GM12878 (cell line): ENCODE data around the gene UVRAG. TPM values are rescaled to one million over a fixed set of nuclear protein-coding genes. Genes with fewer than 3 reads are reported as not detected.

ENCODE experiments used
- ATAC-seq: fragments of 200-7000 bp; cut with Tn5 transposase; 3 replicates; pipeline ENCODE4 v1.9.1; 2020; ENCODE audit warnings: mild to moderate bottlenecking, moderate library complexity
- BruUV-seq: library from RNA; stranded (reverse); fragments of 400-500 nt; replicated peaks from 2 replicates; lab custom pipeline; 2021; lab: Mats Ljungman, UMichigan
- CTCF ChIA-PET: fragments of 300-600 bp; sonication (Branson Sonifier 250); formaldehyde crosslinking; extraction: SDS; loops from one replicate; lab custom pipeline; 2021; ENCODE audit warnings: inconsistent platforms; lab: Yijun Ruan, JAX
- POLR2A ChIA-PET: fragments of 350-600 bp; formaldehyde crosslinking; extraction: SDS; loops from one replicate; lab custom pipeline; 2021; ENCODE audit warnings: inconsistent platforms; lab: Charles Lee
- RAD21 ChIA-PET: fragments of 300-600 bp; sonication (Branson Sonifier 250); formaldehyde crosslinking; loops from one replicate; lab custom pipeline; 2023; ENCODE audit warnings: antibody characterized with exemption; ENCODE audit not compliant: unreplicated experiment; lab: Charles Lee
- SMC1A ChIA-PET: fragments of 300-600 bp; sonication (Branson Sonifier 250); formaldehyde crosslinking; loops from one replicate; lab custom pipeline; 2023; ENCODE audit not compliant: unreplicated experiment, uncharacterized antibody; lab: Charles Lee
- DNase-seq: peaks from one replicate; pipeline ENCODE4 v3.0.0-alpha.2; 2011; ENCODE audit warnings: low read depth, low spot score
- FAIRE-seq: peaks from 3 replicates; lab custom pipeline; 2011; peaks lifted over from hg19 to GRCh38; lab: Jason Lieb, UNC
- H2AFZ ChIP-seq: 2 replicates; pipeline ENCODE4 v1.6.0; 2011; ENCODE audit warnings: low read depth, low read length, control low read depth; ENCODE audit not compliant: control insufficient read depth
- H3K27ac ChIP-seq: 2 replicates; pipeline ENCODE4 v1.5.1; 2011; ENCODE audit warnings: control low read depth; ENCODE audit not compliant: control insufficient read depth, insufficient read depth
- H3K27me3 ChIP-seq, 2 experiments: replicated peaks in 1 of 2; 2 replicates each; pipeline versions ENCODE4 v1.6.0 to v1.6.1; 2011; ENCODE audit warnings: low read length in 1 of 2; ENCODE audit not compliant: control insufficient read depth in 2 of 2, insufficient read depth in 2 of 2
- H3K36me3 ChIP-seq, 2 experiments: 2 replicates each; pipeline ENCODE4 v1.5.1; 2011; ENCODE audit warnings: low read length in 1 of 2; ENCODE audit not compliant: control insufficient read depth in 2 of 2, insufficient read depth in 2 of 2
- H3K4me1 ChIP-seq: 2 replicates; pipeline ENCODE4 v1.6.1; 2011; ENCODE audit warnings: mild to moderate bottlenecking, low read length, moderate library complexity, mixed read lengths; ENCODE audit not compliant: control insufficient read depth, insufficient read depth
- H3K4me2 ChIP-seq: 2 replicates; pipeline ENCODE4 v1.6.0; 2011; ENCODE audit warnings: control low read depth; ENCODE audit not compliant: control insufficient read depth, insufficient read depth
- H3K4me3 ChIP-seq: fragments of 200-600 bp; sonication (generic); 2 replicates; pipeline ENCODE4 v1.5.1; 2016
- H3K79me2 ChIP-seq: 2 replicates; pipeline ENCODE4 v1.6.0; 2011; ENCODE audit warnings: low read length; ENCODE audit not compliant: control insufficient read depth, insufficient read depth
- H3K9ac ChIP-seq: 2 replicates; pipeline ENCODE4 v1.8.0; 2011; ENCODE audit warnings: low read length, control low read depth, mixed read lengths; ENCODE audit not compliant: control insufficient read depth, insufficient read depth
- H3K9me3 ChIP-seq: replicated peaks from 3 replicates; pipeline ENCODE4 v1.5.1; 2011; ENCODE audit warnings: mild to moderate bottlenecking, low read length; ENCODE audit not compliant: control insufficient read depth, insufficient read depth
- H4K20me1 ChIP-seq: 2 replicates; pipeline ENCODE4 v1.6.0; 2011; ENCODE audit not compliant: control insufficient read depth, insufficient read depth
- BCL11A ChIP-seq: IDR thresholded peaks from 2 replicates; pipeline ENCODE4 v1.6.1; 2011; ENCODE audit warnings: low read depth, low read length
- CUX1 ChIP-seq: IDR thresholded peaks from 2 replicates; pipeline ENCODE4 v1.6.1; 2012; ENCODE audit warnings: improper control_type of control experiment, low read depth, low read length; ENCODE audit not compliant: insufficient replicate concordance
- FOS ChIP-seq: IDR thresholded peaks from 3 replicates; pipeline ENCODE4 v1.6.1; 2011; ENCODE audit warnings: borderline replicate concordance; ENCODE audit not compliant: insufficient read length; ENCODE audit errors: extremely low read depth
- FOXK2 ChIP-seq: fragments of 450-650 bp; IDR thresholded peaks from 2 replicates; pipeline ENCODE4 v1.6.1; 2017; ENCODE audit warnings: mild to moderate bottlenecking, moderate library complexity
- GABPA ChIP-seq: IDR thresholded peaks from 2 replicates; pipeline ENCODE4 v1.6.1; 2014; ENCODE audit warnings: antibody characterized with exemption, low read depth, mild to moderate bottlenecking, inconsistent platforms
- HDAC2 ChIP-seq: fragments of 200-600 bp; sonication (generic); IDR thresholded peaks from 2 replicates; pipeline ENCODE4 v1.6.1; 2017
- HDAC6 ChIP-seq: fragments of 200-600 bp; sonication (generic); IDR thresholded peaks from one replicate; pipeline ENCODE4 v1.8.0; 2017; ENCODE audit warnings: antibody characterized with exemption; ENCODE audit not compliant: unreplicated experiment
- MTA3 ChIP-seq: IDR thresholded peaks from 2 replicates; pipeline ENCODE4 v1.6.1; 2012; ENCODE audit warnings: low read length, inconsistent platforms, borderline replicate concordance
- NKRF ChIP-seq: fragments of 450-650 bp; conservative IDR thresholded peaks from 2 replicates; pipeline ENCODE4 v1.6.1; 2017; ENCODE audit warnings: mild to moderate bottlenecking, moderate library complexity
- PAX8 ChIP-seq: fragments of 450-650 bp; IDR thresholded peaks from 2 replicates; pipeline ENCODE4 v1.6.1; 2017; ENCODE audit warnings: mild to moderate bottlenecking, moderate library complexity
- POLR2A ChIP-seq: IDR thresholded peaks from 2 replicates; pipeline ENCODE4 v1.6.1; 2011; ENCODE audit warnings: low read depth, mild to moderate bottlenecking, low read length
- POLR2AphosphoS5 ChIP-seq: IDR thresholded peaks from 2 replicates; pipeline ENCODE4 v1.6.1; 2011; ENCODE audit warnings: mild to moderate bottlenecking, low read length, inconsistent platforms
- RAD21 ChIP-seq: IDR thresholded peaks from 2 replicates; pipeline ENCODE4 v1.6.1; 2011; ENCODE audit warnings: mild to moderate bottlenecking, low read depth, low read length, moderate library complexity; ENCODE audit not compliant: insufficient read depth
- RFX5 ChIP-seq: IDR thresholded peaks from 2 replicates; pipeline ENCODE4 v1.6.1; 2011; ENCODE audit warnings: low read depth, low read length, improper control_type of control experiment
- STAT1 ChIP-seq: fragments of 450-650 bp; conservative IDR thresholded peaks from 2 replicates; pipeline ENCODE4 v1.6.1; 2014; ENCODE audit warnings: antibody characterized with exemption, mild to moderate bottlenecking
- SUZ12 ChIP-seq: fragments of 200-600 bp; sonication (generic); IDR thresholded peaks from one replicate; pipeline ENCODE4 v1.6.1; 2018; ENCODE audit warnings: antibody characterized with exemption, mild to moderate bottlenecking; ENCODE audit not compliant: unreplicated experiment
- WGBS: methylation state at CpG from one replicate; pipeline ENCODE4 v1.1.6; 2016; ENCODE audit warnings: low lambda C conversion rate; ENCODE audit not compliant: insufficient replicate concordance, insufficient coverage; ENCODE audit errors: missing lambda C conversion rate; 5-methylcytosine and 5-hydroxymethylcytosine counted together
- in situ Hi-C: fragments of 300-500 bp; cut with MboI; formaldehyde crosslinking; loops from 9 replicates; pipeline ENCODE4 v1.14.3; 2018; ENCODE audit warnings: mixed read lengths
- intact Hi-C: fragments of 100-400 bp; cut with micrococcal nuclease; formaldehyde crosslinking; loops from one replicate; pipeline ENCODE4 v1.14.2; 2022; ENCODE audit not compliant: unreplicated experiment
- polyA plus RNA-seq, 11 experiments: library from polyadenylated mRNA; depleted of rRNA in 4 of 11; unstranded in 6 of 11; stranded (reverse) in 5 of 11; fragments of >200 nt; fragmentation: Nextera tagmentation in 4 of 11; fragmentation: Illumina TruSeq in 1 of 11; extraction: Ambion mirVana in 4 of 11; extraction: Trizol in 1 of 11; gene quantifications; 1 replicate in 1 of 11; 2 replicates in 10 of 11; pipeline versions ENCODE4 v1.2.1 to v1.2.3, GENCODE V29; 2011 to 2016; ENCODE audit warnings: inconsistent platforms in 2 of 11, missing spikeins in 2 of 11, low read depth in 1 of 11
- total RNA-seq, 4 experiments: library from RNA; depleted of rRNA in 3 of 4; stranded (reverse); fragments of >200 nt in 3 of 4; fragmentation: Illumina TruSeq in 1 of 4; extraction: Trizol in 1 of 4; gene quantifications; 2 replicates each; pipeline versions ENCODE4 v1.2.1 to v1.2.3, GENCODE V29; 2013 to 2021

Gene UVRAG
- total and polyA plus RNA-seq, 10 of the 15 experiments (the other 5 are each of a cell fraction or from before 2014, with no cell fraction given) = 7.0 to 43.4 (median 37.0) TPM

DNA sequence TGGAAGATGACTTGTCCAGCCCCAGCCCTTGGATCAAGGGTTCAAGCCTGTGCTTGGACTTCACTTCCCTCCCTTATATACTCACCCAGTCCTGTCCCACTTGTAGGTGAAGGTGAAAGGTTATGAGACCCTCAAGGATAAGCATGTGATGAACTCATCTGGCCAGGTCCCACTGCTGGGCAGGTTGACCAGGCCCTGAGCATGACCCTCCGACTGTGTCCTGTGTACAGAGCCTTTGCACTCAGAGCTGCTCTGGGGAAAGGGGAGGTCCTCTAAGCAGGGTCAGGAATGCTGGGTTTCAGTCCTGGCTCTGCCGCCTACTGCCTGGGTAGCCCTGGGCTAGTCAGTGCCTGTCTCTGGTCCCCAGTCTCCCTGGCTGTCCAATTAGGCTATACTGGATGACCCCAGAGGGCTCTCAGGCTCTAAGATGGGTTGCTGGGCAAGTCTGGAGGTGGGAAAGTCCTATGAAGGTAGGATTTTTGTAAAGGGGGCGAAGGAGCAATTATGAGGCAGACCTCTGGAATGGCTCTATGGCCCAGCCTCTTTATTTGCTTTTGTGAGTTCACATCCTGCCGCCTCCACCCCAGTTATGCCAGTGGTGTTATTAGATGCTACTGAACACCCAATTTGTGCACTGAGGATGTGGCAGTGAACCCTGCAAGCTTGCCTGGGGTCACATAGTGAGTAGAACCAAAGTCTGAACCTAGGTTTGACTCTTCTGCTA is 32.3 kb upstream of the UVRAG start:
- BruUV-seq = no TSS peak
- peaks cover 3% of the 10 kb centered on the region; the same call in 1 of the 2 replicates for H3K4me1 ChIP-seq
- no peak overlapping the region for H3K9ac ChIP-seq
- in situ Hi-C loops (no loop called here), intact Hi-C loops (no loop called here)
- WGBS = 95% methylated on average over 4 of the region's 4 CpGs
- no peaks in the 10 kb centered on the region for H3K79me2 ChIP-seq
- no peak overlapping the region for H3K4me3 ChIP-seq
- H3K9me3 ChIP-seq = no peaks in the 10 kb centered on the region
- ChIA-PET POLR2A (no interaction called here), CTCF (no interaction called here), RAD21 (no interaction called here), SMC1A (no interaction called here)
- H3K27me3 ChIP-seq = no peaks in the 10 kb centered on the region
- ATAC-seq (no peak), DNase-seq (no peak), FAIRE-seq (no peak)
- no peaks in the 10 kb centered on the region for H4K20me1 ChIP-seq
- H2AFZ ChIP-seq = no peak overlapping the region
- H3K4me2 ChIP-seq = no peak overlapping the region
- no peak overlapping the region for H3K27ac ChIP-seq
- no peaks in the 10 kb centered on the region; a peak in 2 of 4 replicates for H3K36me3 ChIP-seq
- TF ChIP-seq GABPA = no peak
- TF ChIP-seq MTA3 = no peak
- TF ChIP-seq SUZ12 = no peak
- TF ChIP-seq PAX8 = no peak
- no peak for TF ChIP-seq CUX1
- TF ChIP-seq STAT1 = no peak
- no peak for TF ChIP-seq RFX5
- no peak for TF ChIP-seq FOXK2
- TF ChIP-seq RAD21 = no peak
- no peak for TF ChIP-seq BCL11A
- TF ChIP-seq POLR2A = no peak
- no peak for TF ChIP-seq HDAC2
- no peak for TF ChIP-seq FOS
- no peak for TF ChIP-seq HDAC6
- TF ChIP-seq POLR2AphosphoS5 = no peak
- no peak for TF ChIP-seq NKRF
